Ishikawa (cell line): ENCODE data around the gene ZNF169.

Experiments
- CEBPB ChIP-seq: IDR thresholded peaks from 2 replicates; pipeline ENCODE4 v1.6.1; 2012
- CREB1 ChIP-seq: IDR thresholded peaks from 2 replicates; pipeline ENCODE4 v1.6.1; 2012; ENCODE audit warnings: low read depth
- EGR1 ChIP-seq: IDR thresholded peaks from 2 replicates; pipeline ENCODE4 v1.6.1; 2012
- EP300 ChIP-seq: IDR thresholded peaks from 2 replicates; pipeline ENCODE4 v1.6.1; 2012; ENCODE audit warnings: borderline replicate concordance
- FOXM1 ChIP-seq: IDR thresholded peaks from 2 replicates; pipeline ENCODE4 v1.6.1; 2012; ENCODE audit warnings: low read depth, borderline replicate concordance
- MAX ChIP-seq: IDR thresholded peaks from 2 replicates; pipeline ENCODE4 v1.6.1; 2012
- NFIC ChIP-seq: IDR thresholded peaks from 2 replicates; pipeline ENCODE4 v1.6.1; 2012
- RAD21 ChIP-seq: IDR thresholded peaks from 2 replicates; pipeline ENCODE4 v1.6.1; 2012; ENCODE audit warnings: low read depth
- REST ChIP-seq: IDR thresholded peaks from 2 replicates; pipeline ENCODE4 v1.6.1; 2012; ENCODE audit warnings: low read depth, mild to moderate bottlenecking
- TAF1 ChIP-seq: IDR thresholded peaks from 2 replicates; pipeline ENCODE4 v1.6.1; 2012; ENCODE audit warnings: low read depth, mild to moderate bottlenecking
- TCF12 ChIP-seq: IDR thresholded peaks from 2 replicates; pipeline ENCODE4 v1.6.1; 2012; ENCODE audit warnings: low read depth
- TEAD4 ChIP-seq: IDR thresholded peaks from 2 replicates; pipeline ENCODE4 v1.6.1; 2012
- USF1 ChIP-seq: IDR thresholded peaks from 2 replicates; pipeline ENCODE4 v1.6.1; 2012
- YY1 ChIP-seq: IDR thresholded peaks from 2 replicates; pipeline ENCODE4 v1.6.1; 2012; ENCODE audit warnings: low read depth
- ZBTB7A ChIP-seq: IDR thresholded peaks from 2 replicates; pipeline ENCODE4 v1.6.1; 2012; ENCODE audit warnings: low read depth

ZNF169 gene

GRCh38 chr9:94213511-94214124 is 45.5 kb upstream of the ZNF169 start:
- TF ChIP-seq RAD21 (peak; percentile 98), REST (no peak)

- TF ChIP-seq CREB1 (no peak), EP300 (no peak), NFIC (no peak), MAX (no peak), TAF1 (no peak), TCF12 (no peak), RAD21 (no peak)
Observed at GRCh38 chr9:94222870-94223269, 36.2 kb upstream of the ZNF169 start.

GRCh38 chr9:94228616-94229015 is 30.5 kb upstream of the ZNF169 start:
- TF ChIP-seq TAF1 = no peak
- no peak for TF ChIP-seq EP300
- no peak for TF ChIP-seq FOXM1
- no peak for TF ChIP-seq REST
- TF ChIP-seq ZBTB7A = no peak
- no peak for TF ChIP-seq EGR1
- no peak for TF ChIP-seq CREB1

GRCh38 chr9:94232428-94232827 is 26.7 kb upstream of the ZNF169 start:
- no peak for TF ChIP-seq CEBPB
- TF ChIP-seq EGR1 = no peak
- no peak for TF ChIP-seq FOXM1
- no peak for TF ChIP-seq RAD21
- no peak for TF ChIP-seq ZBTB7A
- no peak for TF ChIP-seq TEAD4
- no peak for TF ChIP-seq CREB1
- TF ChIP-seq REST = no peak
- TF ChIP-seq TAF1 = no peak
- TF ChIP-seq TCF12 = no peak
- no peak for TF ChIP-seq EP300
- TF ChIP-seq YY1 = no peak
- TF ChIP-seq NFIC = no peak
- TF ChIP-seq USF1 = no peak
- no peak for TF ChIP-seq MAX

- TF ChIP-seq USF1 (no peak), TEAD4 (no peak), EGR1 (no peak)
Observed at GRCh38 chr9:94245651-94246050, 13.4 kb upstream of the ZNF169 start.

- TF ChIP-seq CEBPB (no peak), ZBTB7A (no peak), MAX (no peak), NFIC (no peak), CREB1 (no peak), EGR1 (no peak), REST (no peak), TAF1 (no peak), TEAD4 (no peak), EP300 (no peak), TCF12 (no peak), FOXM1 (no peak), USF1 (no peak)
Observed at GRCh38 chr9:94250456-94250855, 8.6 kb upstream of the ZNF169 start.
